ENCODE measurements around the gene CECR2.
A peak's percentile ranks its signal among the peaks of the same experiment; 100 is the strongest.
"Not testable (repeated sequence)": the region's sequence is repeated elsewhere in the genome, so short reads cannot be mapped to it uniquely, and the experiment has no call there.

CECR2 gene

DNA sequence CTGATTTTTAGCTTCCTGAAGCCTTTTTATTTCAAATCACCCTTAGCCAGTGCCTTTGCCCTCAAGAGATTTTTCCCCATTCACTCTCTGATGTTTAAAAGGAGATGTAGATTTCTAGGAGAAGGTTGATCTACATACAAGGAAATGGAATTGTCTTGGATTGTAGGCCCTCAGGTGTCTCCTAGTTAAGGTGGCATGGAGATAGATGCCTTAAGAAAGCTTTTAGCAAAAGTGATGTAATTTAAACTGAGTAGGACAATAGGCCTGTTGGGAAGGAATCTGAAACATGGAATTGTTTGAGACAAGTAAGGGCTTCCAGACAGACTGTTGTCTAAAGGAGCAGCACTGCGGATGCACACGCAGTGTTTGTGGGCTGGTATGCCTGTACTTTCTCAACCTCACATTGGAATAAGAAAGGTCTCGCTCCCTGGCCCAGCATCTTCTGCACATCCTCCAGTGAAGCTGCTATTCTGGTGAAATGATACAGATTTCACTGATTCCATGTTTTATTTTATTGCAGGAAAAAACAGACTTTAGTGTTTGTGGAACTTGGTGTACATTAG is 124.2 kb downstream of the CECR2 start:
- FAIRE-seq (no peak), DNase-seq (ENCODE audit: insufficient read length, low spot score) (no peak)

DNA sequence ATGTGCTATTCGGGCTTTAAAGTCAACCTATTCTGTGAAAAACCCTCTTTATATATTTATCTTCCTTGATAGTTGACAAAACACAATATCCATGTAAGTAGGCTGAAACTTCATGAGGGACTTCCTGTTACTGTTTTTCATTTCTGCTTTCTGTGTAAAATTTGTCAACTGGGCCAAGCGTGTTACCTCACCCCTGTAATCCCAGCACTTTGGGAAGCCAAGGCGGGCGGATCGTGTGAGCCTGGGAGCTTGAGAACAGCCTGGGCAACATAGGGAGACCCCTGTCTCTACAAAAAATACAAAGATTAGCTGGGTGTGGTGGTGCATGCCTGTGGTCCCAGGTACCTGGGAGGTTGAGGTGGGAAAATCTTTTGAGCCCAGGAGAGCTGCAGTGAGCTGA is 127.6 kb downstream of the CECR2 start:
- no peak for FAIRE-seq
- no peak for DNase-seq (ENCODE audit: insufficient read length, low spot score)

DNA sequence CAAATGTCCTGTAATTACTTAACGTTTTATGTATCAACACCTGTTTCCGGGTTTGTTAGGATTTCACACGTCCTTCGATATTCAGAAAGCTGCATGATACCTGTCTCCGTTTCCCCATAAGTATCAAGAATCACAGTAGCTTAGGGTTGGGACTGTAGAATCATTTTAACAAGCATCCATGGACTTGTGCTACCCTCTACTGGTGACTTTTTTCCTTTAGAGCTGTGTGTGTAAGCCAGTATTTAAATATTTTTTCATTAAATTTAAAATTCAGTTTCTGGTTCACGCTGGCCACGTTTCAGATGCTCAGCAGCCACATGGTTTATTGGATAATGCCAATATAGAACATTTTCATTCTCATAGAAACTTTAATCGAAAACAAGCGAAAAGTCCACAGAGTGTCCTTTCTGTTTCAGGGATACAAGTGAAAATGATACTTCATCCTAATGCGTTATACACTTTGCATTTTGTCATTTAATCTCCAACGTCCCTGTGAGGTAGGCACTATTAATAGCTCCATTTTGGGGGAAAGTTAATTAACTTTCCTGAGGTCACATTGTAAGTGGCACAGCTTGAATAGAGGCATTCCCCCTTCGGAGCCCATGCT is 132.5 kb downstream of the CECR2 start:
- DNase-seq (ENCODE audit: insufficient read length, low spot score) (peak; percentile 57), FAIRE-seq (no peak)

DNA sequence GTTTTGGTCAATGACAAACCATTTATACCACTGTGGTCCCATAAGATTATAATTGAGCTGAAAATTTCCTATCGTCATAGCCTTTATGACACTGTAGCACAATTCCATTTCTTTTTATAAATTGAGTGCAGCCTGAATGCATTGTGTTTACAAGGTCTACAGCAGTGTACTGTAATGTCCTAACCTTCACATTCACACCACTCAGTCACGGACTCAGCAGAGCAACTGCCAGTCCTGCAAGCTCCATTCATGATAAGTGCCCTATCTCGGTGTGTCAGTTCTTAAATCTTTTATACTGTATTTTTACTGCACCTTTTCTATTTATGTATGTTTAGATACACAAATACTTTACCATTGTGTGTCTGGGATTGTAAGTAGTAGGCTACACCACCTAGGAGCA is 138.8 kb downstream of the CECR2 start:
- FAIRE-seq: no peak
- DNase-seq (ENCODE audit: insufficient read length, low spot score): no peak

DNA sequence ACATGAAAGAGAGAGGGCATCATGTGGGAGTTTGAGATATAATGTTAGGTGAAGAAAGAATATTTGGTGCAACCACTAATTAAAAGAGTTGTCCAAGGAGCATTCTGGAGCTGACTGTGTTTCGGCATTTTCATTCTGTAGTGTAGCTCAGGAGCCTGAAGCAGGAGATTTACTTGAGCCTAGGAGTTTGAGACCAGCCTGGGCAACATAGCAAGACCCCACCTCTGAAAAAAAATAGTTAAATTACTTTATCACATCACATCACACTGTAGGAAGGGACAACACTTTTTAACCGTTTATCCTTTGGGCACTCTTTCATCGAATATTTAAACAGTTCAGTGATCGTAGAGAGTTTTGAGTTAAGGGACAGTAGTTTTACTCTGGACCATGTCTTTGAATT is 143.7 kb downstream of the CECR2 start:
- FAIRE-seq: no peak

DNA sequence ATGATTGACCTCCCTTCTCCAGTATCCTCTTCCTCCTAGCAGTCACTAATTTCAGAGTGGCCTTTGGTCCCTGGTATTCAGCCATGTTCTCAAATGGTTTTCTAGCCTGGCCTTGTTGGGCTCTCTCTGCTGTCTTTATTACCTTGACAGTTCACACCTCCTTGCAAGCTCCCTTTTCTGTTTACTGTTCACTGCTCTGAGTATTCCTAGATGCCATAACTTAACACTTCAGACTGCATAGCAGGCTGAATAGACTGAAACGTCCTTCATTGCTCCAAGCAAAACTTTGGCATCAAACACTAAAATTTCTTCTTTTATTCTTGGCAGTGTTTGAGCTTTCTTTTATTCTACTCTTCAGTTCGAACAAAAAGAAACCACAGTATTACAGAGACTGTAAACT is 144.4 kb downstream of the CECR2 start:
- FAIRE-seq (no peak), DNase-seq (ENCODE audit: insufficient read length, low spot score) (no peak)

More for the DNA sequence above, 143.7 kb downstream of the CECR2 start:
- no peak for DNase-seq (ENCODE audit: insufficient read length, low spot score)

DNA sequence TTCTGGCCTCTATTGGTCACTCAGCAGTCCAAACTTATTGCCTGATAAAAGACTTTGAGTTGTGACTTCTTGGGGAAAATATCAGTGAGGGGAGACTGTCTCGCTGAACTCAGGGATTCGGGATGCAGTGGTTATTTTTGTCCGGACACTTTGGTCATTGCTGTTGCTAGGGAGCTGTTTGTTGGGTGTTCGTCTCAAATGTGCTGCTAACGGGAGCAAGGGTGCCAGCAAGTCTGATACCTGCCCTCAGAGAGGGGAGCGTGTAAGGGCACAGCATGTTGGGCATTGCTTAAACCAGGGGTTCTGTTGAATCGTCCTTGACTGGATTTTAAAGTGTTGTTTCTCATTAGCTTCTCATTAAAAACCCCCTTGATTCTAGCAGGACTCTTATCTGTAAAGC is 144.8 kb downstream of the CECR2 start:
- DNase-seq (ENCODE audit: insufficient read length, low spot score) (no peak), FAIRE-seq (no peak)

DNA sequence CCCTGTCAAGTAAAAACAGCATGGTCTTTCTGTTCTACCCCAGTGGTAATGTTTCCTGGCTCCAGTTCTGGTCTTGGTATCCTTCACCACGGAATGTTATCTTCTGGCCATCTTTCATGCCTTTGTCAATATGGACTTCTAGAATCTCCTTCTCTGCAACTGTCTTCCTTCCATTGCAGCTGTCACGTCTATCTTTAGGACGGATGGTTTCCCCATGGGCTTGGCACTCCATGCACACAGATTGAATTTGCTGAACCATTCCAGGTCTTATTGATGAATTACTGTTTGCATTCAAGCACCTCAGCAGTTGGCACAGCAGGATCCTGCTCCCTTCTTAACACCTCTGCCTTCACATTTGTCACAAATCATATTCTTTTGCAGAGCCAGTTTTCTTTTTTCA is 149.1 kb downstream of the CECR2 start:
- DNase-seq (ENCODE audit: insufficient read length, low spot score) (no peak), FAIRE-seq (no peak)

DNA sequence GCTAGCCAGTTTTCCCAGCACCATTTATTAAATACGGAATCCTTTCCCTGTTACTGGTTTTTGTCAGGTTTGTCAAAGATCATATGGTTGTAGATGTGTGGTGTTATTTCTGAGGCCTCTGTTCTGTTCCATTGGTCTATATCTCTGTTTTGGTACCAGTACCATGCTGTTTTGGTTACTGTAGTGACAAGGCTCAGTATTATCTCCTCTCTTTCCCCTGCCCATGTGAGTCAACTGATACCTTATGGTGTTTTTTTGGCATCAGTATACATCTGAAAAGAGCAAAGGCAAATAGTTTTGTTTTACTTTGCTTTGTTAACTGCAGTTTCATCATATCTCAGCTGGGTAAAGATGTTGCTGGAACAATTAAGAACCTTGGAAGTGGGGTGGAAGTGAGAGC is 152.7 kb downstream of the CECR2 start:
- not testable (repeated sequence) for FAIRE-seq

DNA sequence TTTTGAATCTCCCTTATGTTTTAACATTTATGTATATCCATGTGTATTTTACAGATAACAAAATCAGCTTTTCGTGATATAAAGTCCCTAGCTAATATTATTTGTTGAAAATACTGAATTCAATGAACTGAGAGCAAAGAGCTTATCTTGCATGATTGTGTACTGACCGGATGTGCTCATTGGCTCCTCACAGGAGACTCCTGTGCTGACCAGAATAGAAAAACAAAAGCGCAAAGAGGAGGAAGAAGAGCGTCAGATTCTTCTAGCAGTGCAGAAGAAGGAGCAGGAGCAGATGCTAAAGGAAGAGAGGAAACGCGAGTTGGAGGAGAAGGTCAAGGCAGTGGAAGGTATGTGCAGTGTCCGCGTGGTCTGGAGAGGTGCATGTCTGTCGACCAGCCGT is 154.7 kb downstream of the CECR2 start:
- no peak for FAIRE-seq
- no peak for DNase-seq (ENCODE audit: insufficient read length, low spot score)

More for the DNA sequence above, 152.7 kb downstream of the CECR2 start:
- not testable (repeated sequence) for DNase-seq (ENCODE audit: insufficient read length, low spot score)

DNA sequence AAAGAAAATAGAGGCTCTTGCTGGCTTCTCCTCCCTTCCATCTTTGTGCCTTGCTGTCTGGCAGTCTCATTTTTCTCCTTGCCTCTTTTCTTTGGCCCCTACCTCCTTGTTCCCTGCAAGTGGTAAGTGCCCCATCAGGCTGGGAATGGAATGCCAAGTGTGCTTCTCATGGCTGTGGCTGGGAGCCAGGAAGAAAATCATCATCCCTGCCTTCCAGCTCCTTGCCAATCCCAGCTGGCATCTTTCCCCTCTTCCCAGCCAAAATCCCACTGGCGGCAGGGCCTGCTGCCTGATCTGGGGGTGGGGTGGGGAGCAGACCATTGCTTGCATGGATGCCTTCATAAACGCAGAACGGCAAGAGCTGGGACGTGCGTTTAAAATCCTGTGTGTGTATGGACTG is 167.0 kb downstream of the CECR2 start:
- FAIRE-seq (no peak), DNase-seq (ENCODE audit: insufficient read length, low spot score) (no peak)

DNA sequence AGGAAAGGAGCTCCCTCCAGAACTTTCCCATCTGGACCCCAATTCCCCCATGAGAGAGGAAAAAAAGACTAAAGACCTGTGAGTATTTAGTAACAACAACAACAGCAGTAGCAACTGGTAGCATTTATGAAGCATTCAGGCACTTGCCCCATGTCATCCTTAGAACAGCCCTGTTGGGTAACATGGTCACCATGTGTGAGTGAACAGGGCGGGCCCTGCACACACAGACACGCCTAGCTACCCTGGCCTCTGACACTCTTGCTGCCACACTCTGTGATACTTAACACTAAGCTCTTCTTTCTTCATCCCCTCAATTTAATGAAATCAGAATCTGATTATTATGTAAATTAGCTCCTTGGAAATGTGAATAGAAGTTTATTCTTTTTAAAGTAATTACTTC is 167.9 kb downstream of the CECR2 start:
- no peak for FAIRE-seq
- no peak for DNase-seq (ENCODE audit: insufficient read length, low spot score)

DNA sequence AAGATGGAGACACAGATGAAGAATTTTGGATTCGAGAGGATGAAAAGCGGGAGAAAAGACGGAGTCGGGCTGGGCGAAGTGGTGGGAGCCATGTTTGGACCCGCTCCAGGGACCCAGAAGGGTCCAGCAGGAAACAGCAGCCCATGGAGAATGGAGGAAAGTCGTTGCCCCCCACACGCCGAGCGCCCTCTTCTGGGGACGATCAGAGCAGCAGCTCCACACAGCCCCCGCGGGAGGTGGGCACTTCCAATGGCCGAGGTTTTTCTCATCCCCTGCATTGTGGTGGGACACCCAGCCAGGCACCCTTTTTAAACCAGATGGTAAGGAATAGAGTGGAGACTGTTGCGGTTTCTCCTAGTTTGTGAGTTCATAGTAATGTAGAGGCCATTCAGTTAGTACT is 171.2 kb downstream of the CECR2 start:
- DNase-seq (ENCODE audit: insufficient read length, low spot score) (no peak), FAIRE-seq (no peak)

DNA sequence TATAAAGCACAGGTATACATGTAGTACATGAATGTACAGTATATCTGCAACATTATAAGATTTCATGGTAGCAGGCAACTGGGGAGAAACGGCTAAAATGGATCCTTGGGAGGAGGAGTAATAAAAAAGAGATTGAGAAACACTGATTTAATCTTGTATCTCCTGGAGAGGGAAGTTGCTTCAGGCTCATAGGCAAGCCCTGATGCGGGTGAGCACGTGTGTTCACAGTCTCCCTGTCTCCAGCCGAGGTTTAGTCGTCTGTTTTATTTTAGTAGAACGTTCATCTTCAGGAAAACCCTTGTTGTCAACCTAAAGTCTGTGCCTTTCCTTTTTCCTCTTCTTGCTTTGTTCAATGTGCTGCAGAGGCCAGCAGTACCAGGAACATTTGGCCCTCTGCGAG is 172.2 kb downstream of the CECR2 start:
- DNase-seq (ENCODE audit: insufficient read length, low spot score): no peak
- FAIRE-seq: no peak

DNA sequence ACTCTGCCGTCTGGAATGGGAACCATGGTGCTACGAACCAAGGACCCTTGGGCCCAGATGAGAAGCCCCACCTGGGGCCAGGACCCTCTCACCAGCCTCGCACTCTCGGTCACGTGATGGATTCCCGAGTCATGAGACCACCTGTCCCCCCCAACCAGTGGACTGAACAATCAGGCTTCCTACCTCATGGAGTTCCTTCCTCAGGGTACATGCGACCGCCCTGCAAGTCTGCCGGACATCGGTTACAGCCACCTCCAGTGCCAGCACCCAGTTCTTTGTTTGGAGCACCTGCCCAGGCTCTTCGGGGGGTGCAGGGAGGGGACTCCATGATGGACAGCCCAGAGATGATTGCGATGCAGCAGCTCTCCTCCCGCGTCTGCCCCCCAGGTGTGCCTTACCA is 173.2 kb downstream of the CECR2 start:
- FAIRE-seq (no peak), DNase-seq (ENCODE audit: insufficient read length, low spot score) (no peak)

DNA sequence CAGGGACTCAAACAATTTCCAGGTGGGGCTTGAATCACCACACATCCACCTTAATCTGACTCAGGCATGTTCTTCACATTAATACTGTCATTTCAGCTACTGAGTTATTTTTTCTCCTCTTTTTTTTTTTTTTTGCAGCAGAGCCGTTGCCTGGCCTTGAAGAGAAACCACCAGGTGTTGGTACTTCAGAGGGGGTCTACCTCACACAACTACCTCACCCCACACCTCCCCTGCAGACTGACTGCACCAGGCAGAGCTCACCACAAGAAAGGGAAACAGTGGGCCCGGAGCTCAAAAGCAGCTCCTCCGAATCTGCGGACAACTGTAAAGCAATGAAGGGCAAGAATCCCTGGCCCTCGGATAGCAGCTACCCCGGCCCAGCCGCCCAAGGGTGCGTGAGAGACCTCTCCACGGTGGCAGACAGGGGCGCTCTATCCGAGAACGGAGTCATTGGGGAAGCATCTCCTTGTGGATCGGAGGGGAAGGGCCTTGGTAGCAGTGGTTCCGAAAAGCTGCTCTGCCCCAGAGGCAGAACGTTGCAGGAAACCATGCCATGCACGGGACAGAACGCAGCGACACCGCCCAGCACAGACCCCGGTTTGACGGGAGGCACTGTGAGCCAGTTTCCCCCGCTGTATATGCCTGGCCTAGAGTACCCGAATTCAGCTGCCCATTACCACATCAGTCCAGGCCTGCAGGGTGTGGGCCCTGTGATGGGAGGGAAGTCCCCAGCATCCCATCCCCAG is 178.9 kb downstream of the CECR2 start:
- FAIRE-seq: no peak
- no peak for DNase-seq (ENCODE audit: insufficient read length, low spot score)

DNA sequence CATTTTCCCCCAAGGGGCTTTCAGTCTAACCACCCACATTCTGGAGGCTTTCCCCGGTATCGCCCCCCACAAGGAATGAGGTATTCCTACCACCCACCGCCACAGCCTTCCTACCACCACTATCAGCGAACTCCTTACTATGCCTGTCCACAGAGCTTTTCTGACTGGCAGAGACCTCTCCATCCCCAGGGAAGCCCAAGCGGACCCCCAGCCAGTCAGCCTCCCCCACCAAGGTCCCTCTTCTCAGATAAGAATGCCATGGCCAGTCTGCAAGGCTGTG is 179.4 kb downstream of the CECR2 start:
- no peak for FAIRE-seq

DNA sequence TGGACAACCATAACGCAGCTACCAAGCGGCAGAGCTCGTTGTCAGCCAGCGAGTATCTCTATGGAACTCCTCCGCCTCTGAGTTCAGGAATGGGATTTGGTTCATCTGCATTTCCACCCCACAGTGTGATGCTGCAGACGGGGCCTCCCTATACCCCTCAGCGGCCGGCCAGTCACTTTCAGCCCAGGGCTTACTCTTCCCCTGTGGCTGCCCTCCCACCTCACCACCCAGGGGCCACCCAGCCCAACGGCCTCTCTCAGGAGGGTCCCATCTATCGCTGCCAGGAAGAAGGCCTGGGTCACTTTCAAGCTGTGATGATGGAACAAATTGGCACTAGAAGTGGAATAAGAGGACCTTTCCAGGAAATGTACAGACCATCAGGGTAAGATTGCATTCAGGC is 179.9 kb downstream of the CECR2 start:
- DNase-seq (ENCODE audit: insufficient read length, low spot score) (no peak), FAIRE-seq (no peak)

More for the DNA sequence above, 179.4 kb downstream of the CECR2 start:
- DNase-seq (ENCODE audit: insufficient read length, low spot score): no peak

DNA sequence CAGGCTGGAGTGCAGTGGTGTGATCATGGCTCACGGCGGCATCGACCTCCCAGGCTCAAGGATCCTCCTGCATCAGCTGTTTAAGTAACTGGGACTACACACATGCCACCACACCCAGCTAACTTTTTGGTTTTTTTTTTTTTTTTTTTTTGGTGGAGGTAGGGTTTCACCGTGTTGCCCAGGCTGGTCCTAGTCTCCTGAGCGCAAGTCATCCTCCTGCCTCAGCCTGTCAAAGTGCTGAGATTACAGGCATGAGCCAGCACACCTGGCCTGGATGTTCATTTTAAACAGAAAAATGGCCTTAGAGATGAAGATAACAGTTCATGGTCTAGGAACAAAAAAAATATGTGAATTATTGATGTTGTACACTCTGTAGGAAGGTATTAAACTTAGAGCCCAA is 180.4 kb downstream of the CECR2 start:
- no peak for DNase-seq (ENCODE audit: insufficient read length, low spot score)
- FAIRE-seq: no peak

DNA sequence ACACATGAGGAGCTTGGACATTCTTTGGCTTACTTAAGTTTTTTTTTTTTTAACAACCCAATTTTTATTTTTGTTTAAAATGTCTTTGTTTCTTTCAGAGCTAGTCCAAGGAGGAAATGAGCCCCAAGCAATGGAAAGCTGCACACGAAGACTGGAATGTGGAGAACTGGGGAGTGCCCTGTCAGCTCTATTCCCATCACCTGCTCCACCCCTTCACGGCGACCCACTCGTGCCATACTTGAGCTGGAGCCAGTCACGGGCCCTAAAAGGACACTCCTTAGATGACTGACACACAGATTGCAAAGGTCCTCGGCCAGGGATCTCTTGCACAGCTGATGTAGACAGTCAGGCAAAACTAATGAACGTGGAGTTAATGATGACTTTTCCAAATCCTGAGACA is 183.5 kb downstream of the CECR2 start:
- FAIRE-seq: no peak
- DNase-seq (ENCODE audit: insufficient read length, low spot score): no peak

DNA sequence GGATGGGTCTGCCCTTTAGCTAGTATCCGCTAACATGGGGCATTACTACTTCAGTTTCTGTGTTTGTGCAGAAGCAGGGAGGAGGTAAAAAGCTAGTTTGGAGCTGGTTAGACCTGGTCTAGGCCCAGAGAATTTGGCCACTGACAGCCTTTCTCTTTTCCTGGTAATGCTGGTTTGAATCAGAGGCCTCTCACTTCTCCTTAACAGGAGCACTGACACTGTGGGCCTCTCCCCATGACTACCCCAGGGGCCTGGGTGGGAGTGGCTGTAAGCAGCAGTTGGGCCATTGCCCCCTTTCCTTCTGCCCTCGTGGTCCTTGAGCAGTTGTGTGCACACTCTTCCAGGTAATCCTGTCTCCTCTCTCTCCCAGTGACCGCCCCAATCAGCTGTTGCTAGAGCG is 185.6 kb downstream of the CECR2 start:
- no peak for FAIRE-seq

DNA sequence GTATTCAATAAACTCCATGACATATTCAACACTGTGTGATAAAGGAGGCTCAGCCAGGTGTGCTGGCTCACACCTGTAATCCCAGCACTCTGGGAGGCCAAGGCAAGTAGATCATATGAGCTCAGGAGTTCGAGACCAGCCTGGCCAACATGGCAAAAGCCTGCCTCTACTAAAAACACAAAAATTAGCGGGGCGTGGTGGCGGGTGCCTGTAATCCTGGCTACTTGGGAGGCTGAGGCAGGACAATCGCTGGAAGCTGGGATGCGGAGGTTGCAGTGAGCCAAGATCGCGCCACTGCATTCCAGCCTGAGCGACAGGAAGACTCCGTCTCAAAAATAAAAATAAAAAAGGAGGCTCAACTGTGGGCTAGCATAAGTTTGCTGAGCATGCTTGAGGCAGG is 189.9 kb downstream of the CECR2 start:
- FAIRE-seq: no peak

More for the DNA sequence above, 185.6 kb downstream of the CECR2 start:
- DNase-seq (ENCODE audit: insufficient read length, low spot score): no peak

More for the DNA sequence above, 189.9 kb downstream of the CECR2 start:
- no peak for DNase-seq (ENCODE audit: insufficient read length, low spot score)

All from GM19239 (cell line).